SW480 (cell line): ENCODE results near the gene FGL2.
"Not testable (repeated sequence)": the region's sequence is repeated elsewhere in the genome, so short reads cannot be mapped to it uniquely, and the experiment has no call there.

Experiments
- DNase-seq: peaks from one replicate; pipeline ENCODE4 v3.0.0-alpha.2; 2016; ENCODE audit warnings: low spot score

The FGL2 gene

GRCh38 chr7:77216181-77216845, 16.7 kb upstream of the FGL2 start:
- no peak for DNase-seq

- no peak for DNase-seq
Observed at GRCh38 chr7:77209479-77210139, 10.0 kb upstream of the FGL2 start.

DNA sequence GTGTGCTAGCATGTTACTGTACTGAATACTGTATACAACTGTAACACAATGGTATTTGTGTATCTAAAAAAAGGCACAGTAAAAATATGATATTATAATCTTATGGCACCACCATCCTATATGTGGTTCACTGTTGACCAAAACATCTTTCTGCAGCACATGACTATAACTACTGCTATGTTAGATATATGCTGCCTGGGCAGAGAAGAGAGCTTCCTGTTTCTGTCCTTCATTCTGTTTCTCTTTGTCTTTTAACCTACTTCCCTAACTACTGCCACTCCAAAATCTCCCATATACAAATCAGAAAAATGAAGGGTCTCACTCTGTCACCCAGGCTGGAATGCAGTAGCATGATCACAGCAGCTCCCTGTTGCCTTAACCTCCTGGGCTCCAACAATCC, 8.8 kb upstream of the FGL2 start:
- DNase-seq = no peak

DNA sequence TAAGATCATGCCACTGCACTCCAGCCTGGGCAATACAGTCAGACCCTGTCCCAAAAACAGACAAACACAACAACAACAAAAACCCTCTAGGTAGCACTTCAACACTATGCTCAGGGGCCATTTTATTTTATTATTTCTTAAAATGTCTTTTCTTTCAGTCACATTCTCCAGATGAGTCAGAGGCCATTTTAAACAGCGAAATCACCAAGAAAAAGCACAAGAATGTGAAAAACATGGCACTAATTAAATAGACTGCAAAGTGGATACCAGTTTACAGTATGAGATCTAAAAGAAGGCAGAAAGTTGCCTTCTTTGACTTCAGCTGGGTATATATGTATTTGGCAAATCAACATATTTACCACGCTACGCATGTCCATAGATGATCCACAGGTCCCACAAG, 6.1 kb upstream of the FGL2 start:
- DNase-seq = no peak

DNA sequence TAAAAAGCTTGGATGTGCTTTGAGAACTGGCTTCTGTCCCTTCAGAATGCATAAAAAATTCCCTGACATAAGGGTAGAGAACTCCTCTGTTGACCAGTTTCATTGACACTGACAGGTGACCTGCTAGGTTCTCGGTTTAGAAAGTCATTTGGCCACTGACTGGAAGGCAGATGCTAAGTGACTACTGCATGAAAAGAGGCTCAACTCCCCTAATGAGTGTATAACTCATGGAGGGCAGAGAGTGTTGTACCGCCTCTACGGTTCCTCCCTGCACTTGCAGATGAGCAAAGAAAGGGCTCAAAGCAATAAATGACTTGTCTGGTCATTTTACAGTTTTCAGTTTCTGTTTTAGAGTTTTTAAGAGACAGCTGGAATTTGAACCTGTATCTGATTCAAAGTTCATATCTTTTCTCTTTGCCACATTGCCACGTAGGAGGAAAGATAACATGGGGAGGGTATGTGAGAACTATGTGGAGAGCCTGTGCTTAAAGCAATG, 2.9 kb upstream of the FGL2 start:
- DNase-seq = no peak

DNA sequence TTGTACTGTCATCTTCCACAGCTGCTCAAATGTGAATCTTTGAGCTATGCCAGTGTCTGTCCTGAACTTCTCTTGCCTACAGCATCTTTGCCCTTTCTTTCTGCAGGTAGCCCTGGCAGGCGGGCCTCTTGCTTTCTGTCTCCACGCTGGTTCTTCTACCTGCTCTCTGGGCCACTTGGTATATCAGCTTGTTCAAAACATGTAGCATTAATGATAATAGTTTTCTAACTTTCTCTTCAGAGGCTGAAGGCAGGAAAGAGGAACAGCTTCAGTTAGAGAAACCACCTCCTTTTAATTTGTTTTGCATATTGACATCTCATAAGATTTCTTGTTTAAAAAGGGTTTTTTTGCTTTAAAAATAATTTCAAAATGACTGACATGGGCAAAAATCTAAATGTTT, 923 bp upstream of the FGL2 start:
- DNase-seq = no peak

DNA sequence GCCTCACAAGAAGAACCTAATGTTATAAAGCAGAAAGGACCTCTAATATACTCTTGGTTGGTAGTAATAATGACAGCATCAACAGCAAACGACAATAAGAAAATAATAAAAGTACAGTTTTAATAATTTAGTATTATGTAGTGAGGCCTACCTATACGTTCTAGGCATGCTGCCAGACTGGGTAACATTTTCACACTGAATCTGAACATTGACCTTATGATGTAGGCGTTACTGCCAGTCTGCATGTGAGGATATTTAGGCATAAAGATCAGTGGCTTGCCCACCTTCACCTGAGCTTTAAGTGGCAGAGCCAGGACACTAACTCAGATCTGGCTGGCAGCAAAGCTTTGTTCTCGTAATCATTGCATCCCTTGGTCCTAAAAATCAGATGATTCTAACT, 2.5 kb downstream of the FGL2 start:
- DNase-seq = no peak

- DNase-seq = no peak
Observed at GRCh38 chr7:77188731-77189437, 10.7 kb downstream of the FGL2 start.

GRCh38 chr7:77185866-77186265, 13.8 kb downstream of the FGL2 start:
- no peak for DNase-seq

- DNase-seq = no peak
Observed at GRCh38 chr7:77184990-77185389, 14.6 kb downstream of the FGL2 start.

GRCh38 chr7:77184463-77184862, 15.2 kb downstream of the FGL2 start:
- DNase-seq = no peak

GRCh38 chr7:77182261-77182660, 17.4 kb downstream of the FGL2 start:
- no peak for DNase-seq

DNA sequence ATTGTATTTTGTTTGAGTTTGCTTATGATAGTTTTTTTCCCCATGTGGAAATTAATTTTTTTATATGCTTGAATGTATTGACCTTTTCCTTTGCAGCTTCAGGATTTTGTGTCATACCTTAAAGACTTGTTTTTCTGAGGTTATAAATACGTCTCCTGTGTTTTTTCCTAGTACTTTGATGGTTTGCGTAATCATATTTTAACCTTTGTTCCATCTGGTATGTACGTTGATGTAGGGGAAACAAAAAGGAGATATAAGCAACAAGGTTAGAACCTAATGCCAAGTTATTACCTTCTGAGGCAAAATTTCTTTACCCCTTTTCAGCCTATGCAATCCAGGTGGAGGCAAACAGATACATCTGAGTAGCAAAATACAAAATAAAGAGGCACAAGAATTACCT, 17.9 kb downstream of the FGL2 start:
- DNase-seq = no peak

DNA sequence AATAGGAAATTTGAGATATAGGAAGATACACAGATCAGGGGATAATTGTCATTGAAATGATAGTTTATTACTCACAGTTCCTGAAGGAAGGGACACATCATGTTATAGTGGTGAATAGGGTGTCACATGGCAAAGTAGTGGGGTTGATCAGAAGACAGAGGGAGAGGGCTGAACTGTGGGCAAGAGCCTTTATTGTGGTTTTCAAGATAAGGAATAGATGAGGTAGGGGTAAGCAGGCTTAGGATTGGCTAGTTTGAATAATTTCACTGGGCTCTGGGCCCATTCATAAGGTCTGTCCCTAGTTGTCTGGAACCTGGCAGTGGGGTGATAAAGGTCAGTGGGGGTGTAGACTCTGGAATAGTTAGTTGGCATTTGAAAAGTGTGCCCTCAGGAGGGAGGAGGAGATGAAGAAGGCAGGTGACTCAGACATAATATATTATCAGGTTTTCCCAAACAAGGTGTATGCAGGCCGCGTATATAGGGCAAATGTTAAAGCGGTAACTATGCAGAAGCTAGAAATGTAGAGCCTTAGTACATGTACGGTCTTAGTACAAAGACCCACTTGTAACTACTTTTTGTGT, 18.5 kb downstream of the FGL2 start:
- DNase-seq = no peak

GRCh38 chr7:77178024-77178423, 21.6 kb downstream of the FGL2 start:
- DNase-seq = not testable (repeated sequence)

- DNase-seq = not testable (repeated sequence)
Observed at GRCh38 chr7:77177321-77177904, 22.2 kb downstream of the FGL2 start.

DNA sequence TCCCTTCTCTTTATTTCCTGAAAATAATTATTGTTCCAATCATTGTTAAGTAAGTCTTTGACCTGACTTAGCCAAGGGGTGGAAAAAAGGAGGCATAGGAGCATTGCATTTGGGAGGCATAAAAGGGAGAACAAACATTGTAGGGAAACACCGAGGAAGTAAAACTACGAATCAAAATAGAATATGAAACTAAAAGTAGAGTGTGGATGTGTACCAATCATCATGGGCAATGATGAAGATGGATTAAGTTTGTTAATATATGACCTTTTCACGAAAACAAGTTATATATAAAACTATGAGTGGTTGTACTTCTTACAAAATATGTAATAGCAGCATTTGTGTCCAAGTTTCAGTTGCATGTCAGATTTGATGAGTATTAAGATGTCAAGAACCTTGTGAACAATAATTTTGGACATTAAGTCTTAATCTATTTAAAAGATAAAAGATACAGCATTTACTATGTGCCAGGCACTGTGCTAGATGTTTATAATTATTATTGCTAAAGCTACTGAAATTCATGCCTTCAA, 24.3 kb downstream of the FGL2 start:
- not testable (repeated sequence) for DNase-seq

- DNase-seq = not testable (repeated sequence)
Observed at GRCh38 chr7:77174418-77174817, 25.2 kb downstream of the FGL2 start.

GRCh38 chr7:77172437-77173172, 27.0 kb downstream of the FGL2 start:
- DNase-seq = not testable (repeated sequence)

DNA sequence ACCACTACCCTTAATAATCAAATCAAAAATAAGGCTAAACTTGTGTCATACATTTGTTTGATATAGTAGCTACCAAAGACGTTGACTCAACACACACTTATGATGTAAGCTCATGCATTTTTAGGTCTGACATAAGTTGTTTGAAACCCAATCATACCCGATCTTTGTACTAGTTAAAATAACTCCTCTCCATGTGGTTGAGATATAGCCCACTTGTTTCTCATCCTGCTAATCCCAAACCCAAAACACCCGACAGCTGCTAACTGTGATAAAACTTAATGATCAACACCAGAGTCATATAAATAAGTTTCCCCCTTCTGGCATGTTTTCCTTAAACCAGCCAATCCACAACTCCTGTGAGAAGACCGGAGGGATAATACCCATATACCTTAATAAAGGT, 28.5 kb downstream of the FGL2 start:
- not testable (repeated sequence) for DNase-seq

DNA sequence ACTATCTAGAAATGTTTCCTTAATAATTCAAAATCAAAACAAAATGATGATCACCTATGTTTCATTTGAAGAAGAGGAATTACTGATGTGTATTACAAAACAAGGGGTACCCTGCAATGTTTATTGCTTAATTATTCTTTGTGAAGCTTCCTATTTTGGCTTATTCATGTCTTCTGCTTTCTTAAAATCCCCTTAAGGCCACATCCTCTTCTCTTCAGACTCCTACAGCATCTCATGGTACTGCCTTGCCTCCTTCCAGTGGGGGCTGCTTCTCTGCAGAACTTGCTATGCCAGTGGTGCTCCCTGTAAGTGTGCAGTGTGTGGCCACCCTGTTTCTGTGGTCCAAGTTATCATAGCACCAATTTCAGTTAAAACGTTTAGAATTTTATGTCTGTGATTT, 42.2 kb downstream of the FGL2 start:
- no peak for DNase-seq
